Kidney (tissue), 14 donors: Measurements from ENCODE around the gene DLGAP4. TPM values are rescaled to one million over a fixed set of nuclear protein-coding genes. Genes with fewer than 3 reads are reported as not detected.

ENCODE experiments used
- DNase-seq, 5 donors: peaks; one replicate each; pipeline ENCODE4 v3.0.0-alpha.2; 2013 to 2020
- FAIRE-seq: peaks from 2 replicates; lab custom pipeline; 2012; peaks lifted over from hg19 to GRCh38; lab: Jason Lieb, UNC
- H3K27ac ChIP-seq, 2 donors: one replicate each; pipeline ENCODE4 v1.7.0; 2013; ENCODE audit warnings: low read depth in 2 of 2, low read length in 2 of 2, inconsistent platforms in 1 of 2
- H3K27me3 ChIP-seq: one replicate; pipeline ENCODE4 v1.7.1; 2013; ENCODE audit warnings: low read length, inconsistent platforms; ENCODE audit not compliant: control insufficient read depth, insufficient read depth
- H3K36me3 ChIP-seq, 3 donors: one replicate each; pipeline versions ENCODE4 v1.7.0 to v1.7.1; 2013; ENCODE audit warnings: low read length in 3 of 3, control low read depth in 1 of 3, inconsistent platforms in 1 of 3; ENCODE audit not compliant: insufficient read depth in 3 of 3, control insufficient read depth in 2 of 3
- H3K4me1 ChIP-seq, 3 donors: one replicate each; pipeline versions ENCODE4 v1.7.0 to v1.7.1; 2013; ENCODE audit warnings: low read length in 3 of 3, inconsistent platforms in 1 of 3, low read depth in 1 of 3; ENCODE audit not compliant: control insufficient read depth in 2 of 3, insufficient read depth in 2 of 3
- H3K4me3 ChIP-seq, 3 donors: one replicate each; pipeline versions ENCODE4 v1.7.0 to v1.8.1; 2013; ENCODE audit warnings: low read length in 3 of 3, control low read depth in 1 of 3, inconsistent platforms in 1 of 3
- H3K9ac ChIP-seq, 3 donors: one replicate each; pipeline versions ENCODE4 v1.7.0 to v1.7.1; 2013; ENCODE audit warnings: low read length in 3 of 3, control low read depth in 1 of 3, inconsistent platforms in 1 of 3
- H3K9me3 ChIP-seq, 3 donors: one replicate each; pipeline versions ENCODE4 v1.7.0 to v1.7.1; 2013; ENCODE audit warnings: low read length in 3 of 3, control low read depth in 1 of 3, inconsistent platforms in 1 of 3; ENCODE audit not compliant: control insufficient read depth in 2 of 3, insufficient read depth in 1 of 3
- intact Hi-C: fragments of 100-400 bp; cut with DNase I; formaldehyde crosslinking; loops from one replicate; pipeline ENCODE4 v1.11.1; 2022
- polyA plus RNA-seq: library from polyadenylated mRNA; stranded (reverse); fragments of 350-450 nt; fragmentation: Illumina TruSeq; extraction: RNeasy Lipid Tissue Mini Kit (QIAGEN cat#74804); gene quantifications from one replicate; pipeline ENCODE4 v1.2.3, GENCODE V29; 2014; ENCODE audit warnings: low read depth, low replicate concordance; ENCODE audit not compliant: insufficient read depth
- total RNA-seq: library from RNA; stranded (reverse); fragmentation: NEBNext Ultra II Directional; extraction: Animal tissue kit (Norgen Biotek cat#: 25700); gene quantifications from one replicate; pipeline ENCODE4 v1.2.1, GENCODE V29; 2021
- TF ChIP-seq, protein P1 (sequence below): IDR thresholded peaks from 3 replicates; pipeline ENCODE4 v1.5.1; 2012; ENCODE audit warnings: mild to moderate bottlenecking, moderate library complexity, borderline replicate concordance; ENCODE audit not compliant: insufficient read depth; ENCODE audit errors: extremely low read depth
- donor health status: control.
- donor health status: control.
- donor health status: control.
- donor health status: control.
- donor health status: control.
- donor health status: DM: yes; HTN: yes; CAD: no.
- donor health status: Normal renal cell carcinoma (clear cell type).

The DLGAP4 gene
- total and polyA plus RNA-seq, 2 donors from 2014 or later: 19.6 to 62.4 TPM

DNA sequence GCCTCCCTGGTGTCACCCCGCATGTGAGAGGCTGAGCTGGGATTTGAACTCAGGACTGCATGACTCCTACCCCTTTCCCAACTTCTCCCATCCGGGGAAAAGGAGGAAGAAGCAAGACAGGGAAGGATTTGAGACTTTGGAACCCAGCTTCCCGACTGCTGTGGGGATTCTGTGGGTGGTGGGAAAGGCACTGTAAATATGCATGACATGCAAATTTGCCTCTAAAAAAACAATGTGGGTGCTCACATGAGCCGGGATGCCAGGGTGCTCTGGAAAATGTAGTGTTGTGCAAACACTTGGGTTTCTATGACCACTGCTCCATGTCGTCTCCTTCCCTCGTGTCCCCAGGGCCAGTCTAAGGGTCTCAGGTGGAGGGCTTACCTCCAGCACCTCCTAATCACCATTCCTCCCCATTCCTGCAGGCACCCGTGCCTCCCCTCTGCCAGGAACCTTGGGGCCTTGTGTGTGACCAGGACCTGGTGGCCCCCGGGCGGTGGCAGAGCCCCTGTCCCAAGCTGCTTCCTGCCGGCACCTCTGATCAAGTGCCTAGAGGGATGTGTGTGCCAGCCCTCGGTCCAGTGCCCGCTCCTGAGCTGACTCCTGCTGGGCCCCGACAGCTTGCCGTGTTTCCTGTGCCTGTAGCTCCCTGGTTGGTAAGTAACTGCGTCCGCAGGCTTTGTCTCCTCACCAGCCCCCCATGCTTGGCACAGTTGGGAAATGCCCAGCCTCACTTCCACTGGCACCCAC, 60.7 kb downstream of the DLGAP4 start:
- Histone ChIP-seq H3K9ac (no peak overlapping the region), H3K4me1 (no peaks in the 10 kb centered on the region), H3K36me3 (no peaks in the 10 kb centered on the region), H3K27ac (no peak overlapping the region), H3K4me3 (no peak overlapping the region), H3K9me3 (no peaks in the 10 kb centered on the region), H3K27me3 (no peaks in the 10 kb centered on the region)
- FAIRE-seq (no peak), DNase-seq (no peak)
- intact Hi-C loops: no loop called here
- TF ChIP-seq, protein P1, sequence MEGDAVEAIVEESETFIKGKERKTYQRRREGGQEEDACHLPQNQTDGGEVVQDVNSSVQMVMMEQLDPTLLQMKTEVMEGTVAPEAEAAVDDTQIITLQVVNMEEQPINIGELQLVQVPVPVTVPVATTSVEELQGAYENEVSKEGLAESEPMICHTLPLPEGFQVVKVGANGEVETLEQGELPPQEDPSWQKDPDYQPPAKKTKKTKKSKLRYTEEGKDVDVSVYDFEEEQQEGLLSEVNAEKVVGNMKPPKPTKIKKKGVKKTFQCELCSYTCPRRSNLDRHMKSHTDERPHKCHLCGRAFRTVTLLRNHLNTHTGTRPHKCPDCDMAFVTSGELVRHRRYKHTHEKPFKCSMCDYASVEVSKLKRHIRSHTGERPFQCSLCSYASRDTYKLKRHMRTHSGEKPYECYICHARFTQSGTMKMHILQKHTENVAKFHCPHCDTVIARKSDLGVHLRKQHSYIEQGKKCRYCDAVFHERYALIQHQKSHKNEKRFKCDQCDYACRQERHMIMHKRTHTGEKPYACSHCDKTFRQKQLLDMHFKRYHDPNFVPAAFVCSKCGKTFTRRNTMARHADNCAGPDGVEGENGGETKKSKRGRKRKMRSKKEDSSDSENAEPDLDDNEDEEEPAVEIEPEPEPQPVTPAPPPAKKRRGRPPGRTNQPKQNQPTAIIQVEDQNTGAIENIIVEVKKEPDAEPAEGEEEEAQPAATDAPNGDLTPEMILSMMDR: no peak

DNA sequence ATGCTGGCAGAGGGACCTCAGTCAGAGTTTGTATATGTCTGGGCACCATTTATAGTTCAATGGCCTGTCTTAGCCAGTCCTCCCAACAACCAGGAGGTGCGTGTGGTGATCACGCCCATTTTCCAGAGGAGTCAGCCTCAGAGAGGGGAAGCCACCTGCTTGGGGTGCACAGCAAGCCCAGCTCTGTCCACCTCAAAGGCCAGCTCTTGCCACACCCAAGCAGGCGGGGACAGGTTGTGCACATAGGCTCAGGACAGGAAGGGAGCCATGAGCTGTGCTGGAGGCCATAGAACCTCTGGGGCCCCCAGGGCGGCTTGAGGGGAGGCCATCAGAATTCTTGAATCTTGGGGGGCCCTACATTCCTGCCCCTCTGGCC, 61.2 kb downstream of the DLGAP4 start:
- TF ChIP-seq, protein P1: no peak
- intact Hi-C loops: no loop called here
- Histone ChIP-seq H3K9me3 (no peaks in the 10 kb centered on the region), H3K4me1 (no peaks in the 10 kb centered on the region), H3K36me3 (no peaks in the 10 kb centered on the region), H3K4me3 (no peak overlapping the region), H3K27me3 (no peaks in the 10 kb centered on the region), H3K9ac (no peak overlapping the region), H3K27ac (no peak overlapping the region)
- FAIRE-seq (no peak), DNase-seq (no peak)

DNA sequence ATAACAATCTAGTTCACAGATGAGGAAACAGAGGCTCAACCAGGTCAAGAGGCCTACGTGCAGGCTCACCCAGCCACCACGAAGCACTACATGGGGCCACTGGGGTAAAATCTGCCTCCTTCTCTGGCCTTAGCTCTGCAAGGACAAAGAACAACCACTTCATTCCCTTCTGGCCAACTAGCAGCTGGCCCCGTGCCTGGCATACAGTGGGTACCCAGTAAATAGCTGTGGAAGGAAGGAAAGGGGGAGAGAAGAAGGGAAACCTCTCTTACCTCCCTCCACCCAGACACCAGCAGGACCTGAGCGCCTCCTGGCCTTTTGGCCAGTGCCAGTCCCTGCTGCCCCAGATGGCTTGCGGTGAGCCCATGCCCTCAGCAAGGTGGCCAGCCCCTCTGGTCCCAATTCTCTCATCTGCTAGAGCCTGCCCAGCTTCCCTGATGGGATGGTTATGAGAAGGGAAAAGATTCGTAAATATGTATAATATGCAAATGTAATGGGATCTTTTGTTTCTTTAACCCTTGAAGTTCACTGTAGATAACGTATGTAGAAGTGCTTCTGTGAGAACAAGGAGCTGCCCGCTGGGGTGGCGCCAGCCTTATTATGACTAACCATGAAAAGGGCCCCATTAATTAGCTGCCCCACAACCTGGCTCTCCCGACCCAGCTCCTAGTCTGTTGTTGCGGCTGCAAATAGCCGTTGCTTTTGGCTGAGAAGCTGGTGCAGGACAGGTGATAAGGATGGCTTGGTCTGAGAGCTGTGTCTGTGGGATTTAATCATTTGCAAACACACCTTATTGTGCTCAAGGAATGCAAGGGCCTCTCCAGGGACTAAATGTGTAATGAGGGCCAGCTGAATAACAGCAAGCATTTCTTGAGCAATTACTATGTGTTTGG, 62.0 kb downstream of the DLGAP4 start:
- intact Hi-C loops: no loop called here
- Histone ChIP-seq H3K9me3 (no peaks in the 10 kb centered on the region), H3K9ac (no peak overlapping the region), H3K4me3 (no peak overlapping the region), H3K4me1 (no peaks in the 10 kb centered on the region), H3K27me3 (no peaks in the 10 kb centered on the region), H3K27ac (no peak overlapping the region), H3K36me3 (no peaks in the 10 kb centered on the region)
- DNase-seq: no peak
- TF ChIP-seq, protein P1: no peak
- no peak for FAIRE-seq
